Omental fat pad (tissue), 4 donors: ENCODE data around the gene TRIOBP. TPM values are rescaled to one million over a fixed set of nuclear protein-coding genes. Genes with fewer than 3 reads are reported as not detected.
"Not testable (repeated sequence)": the region's sequence is repeated elsewhere in the genome, so short reads cannot be mapped to it uniquely, and the experiment has no call there.

ENCODE experiments used
- ATAC-seq: fragments of 150-250 bp; one replicate; pipeline ENCODE4 v1.9.1; 2016; ENCODE audit warnings: mild to moderate bottlenecking, moderate library complexity; ENCODE audit not compliant: low FRiP score
- DNase-seq: peaks from one replicate; pipeline ENCODE4 v3.0.0-alpha.2; 2019; ENCODE audit warnings: low spot score
- CTCF ChIP-seq, 3 donors: fragments of 450-650 bp; IDR thresholded peaks; one replicate each; pipeline ENCODE4 v1.5.1; 2016 to 2017; ENCODE audit warnings: antibody characterized with exemption in 3 of 3, mild to moderate bottlenecking in 3 of 3, moderate library complexity in 2 of 3
- total RNA-seq, 4 donors: library from RNA; depleted of rRNA; stranded (reverse); fragments of >200 nt; gene quantifications; one replicate each; pipeline ENCODE4 v1.1.0, GENCODE V29; 2016

TRIOBP gene
- total RNA-seq: 100 to 1,000 TPM in 1 of 4 donors, 10 to 100 TPM in 3; 79.2 to 179 (median 82.8) TPM

GRCh38 chr22:37696657-37697537 is at the start of gene TRIOBP:
Gene TRIOBP, plus strand, starts transcription at chr22:37697048. Its CDS starts 4,318 bp downstream, at chr22:37701366.
- ATAC-seq (peak; percentile 98), DNase-seq (peak; percentile 91)
- TF ChIP-seq CTCF (IDR thresholded peaks at IDR 0.05): no peak

- DNase-seq (no peak), ATAC-seq (no peak)
- TF ChIP-seq CTCF (IDR thresholded peaks at IDR 0.05): no peak
Measured at GRCh38 chr22:37647317-37647716, 49.5 kb upstream of the TRIOBP start.

GRCh38 chr22:37647928-37648327 is 48.9 kb upstream of the TRIOBP start:
- no peak for TF ChIP-seq CTCF (IDR thresholded peaks at IDR 0.05)
- ATAC-seq (no peak), DNase-seq (no peak)

GRCh38 chr22:37650463-37651136 is 46.2 kb upstream of the TRIOBP start:
- ATAC-seq: no peak
- no peak for DNase-seq
- TF ChIP-seq CTCF (IDR thresholded peaks at IDR 0.05): no peak

- TF ChIP-seq CTCF (IDR thresholded peaks at IDR 0.05): no peak
- no peak for DNase-seq
- ATAC-seq: no peak
Measured at GRCh38 chr22:37654563-37655251, 42.1 kb upstream of the TRIOBP start.

GRCh38 chr22:37655252-37655563 is 41.6 kb upstream of the TRIOBP start:
- TF ChIP-seq CTCF (IDR thresholded peaks at IDR 0.05): no peak
- no peak for ATAC-seq
- no peak for DNase-seq

GRCh38 chr22:37656583-37656982 is 40.3 kb upstream of the TRIOBP start:
- DNase-seq, ATAC-seq: not testable (repeated sequence)
